ENCODE results near the gene SLAIN1. TPM values are rescaled to one million over a fixed set of nuclear protein-coding genes. Genes with fewer than 3 reads are reported as not detected.
"Not testable (repeated sequence)": the region's sequence is repeated elsewhere in the genome, so short reads cannot be mapped to it uniquely, and the experiment has no call there.

SLAIN1 gene
- total and polyA plus RNA-seq, 2 donors (not counting 1 experiment from before 2014, with no cell fraction given): 12.7 to 29.5 TPM

DNA sequence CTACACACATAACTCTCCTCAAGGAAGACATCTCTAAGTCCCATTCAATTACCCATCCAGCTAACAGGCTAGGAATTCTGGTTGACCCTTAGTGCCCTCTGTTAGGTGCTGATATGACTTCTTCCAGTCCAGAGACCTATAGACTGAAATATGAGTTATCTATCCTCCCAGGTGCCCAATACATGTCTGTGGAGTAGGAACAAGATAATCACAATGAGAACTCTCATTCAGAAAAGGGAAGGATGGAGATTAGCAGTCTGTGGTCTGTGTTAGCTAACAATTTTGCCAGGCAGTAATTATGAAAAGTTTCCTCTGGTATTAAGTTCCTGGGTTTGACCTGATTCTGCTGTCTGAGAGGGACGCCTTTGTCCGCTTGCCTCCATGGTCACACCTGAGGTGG lies 44.2 kb upstream of the SLAIN1 start:
- no peaks in the 10 kb centered on the region for H3K4me1 Mint-ChIP-seq
- no peak overlapping the region for H3K27ac Mint-ChIP-seq
- H3K9ac ChIP-seq (ENCODE audit: low read length): no peak overlapping the region
- POLR2A ChIA-PET: no interaction called here
- H3K36me3 ChIP-seq (replicated peaks in 1 of 2; ENCODE audit: control extremely low read depth in 1 of 2, control insufficient read depth in 1 of 2, extremely low read depth in 1 of 2, insufficient read depth in 2 of 2, low read length in 1 of 2): no peaks in the 10 kb centered on the region
- H3K4me2 ChIP-seq (replicated peaks; ENCODE audit: low read depth, low read length, poor library complexity, severe bottlenecking): no peak overlapping the region
- intact Hi-C loops (cut with micrococcal nuclease): no loop called here
- no peak overlapping the region for H3K4me3 Mint-ChIP-seq
- H3K27me3 ChIP-seq (replicated peaks in 1 of 4; ENCODE audit: control extremely low read depth in 1 of 4, control insufficient read depth in 3 of 4, insufficient read depth in 4 of 4, low read length in 3 of 4): no peaks in the 10 kb centered on the region
- no peaks in the 10 kb centered on the region for H4K20me1 ChIP-seq (ENCODE audit: control insufficient read depth, insufficient read depth, low read length, poor library complexity, severe bottlenecking)
- no peak overlapping the region for H2AFZ ChIP-seq (ENCODE audit: insufficient read depth, low read depth, low read length, poor library complexity, severe bottlenecking)
- CTCF ChIA-PET: no interaction called here
- no peaks in the 10 kb centered on the region for H3K79me2 ChIP-seq (ENCODE audit: control insufficient read depth, insufficient read depth, low read length)
- no peaks in the 10 kb centered on the region for H3K4me1 ChIP-seq (ENCODE audit: control insufficient read depth in 2 of 2, insufficient read depth in 2 of 2, low read length in 2 of 2)
- H3K27me3 Mint-ChIP-seq: peaks cover 23% of the 10 kb centered on the region
- WGBS (ENCODE audit: insufficient coverage): 36% methylated on average over 2 of the region's 2 CpGs
- DNase-seq (no peak), ATAC-seq (ENCODE audit: low read depth) (no peak)
- TF ChIP-seq, protein P1, sequence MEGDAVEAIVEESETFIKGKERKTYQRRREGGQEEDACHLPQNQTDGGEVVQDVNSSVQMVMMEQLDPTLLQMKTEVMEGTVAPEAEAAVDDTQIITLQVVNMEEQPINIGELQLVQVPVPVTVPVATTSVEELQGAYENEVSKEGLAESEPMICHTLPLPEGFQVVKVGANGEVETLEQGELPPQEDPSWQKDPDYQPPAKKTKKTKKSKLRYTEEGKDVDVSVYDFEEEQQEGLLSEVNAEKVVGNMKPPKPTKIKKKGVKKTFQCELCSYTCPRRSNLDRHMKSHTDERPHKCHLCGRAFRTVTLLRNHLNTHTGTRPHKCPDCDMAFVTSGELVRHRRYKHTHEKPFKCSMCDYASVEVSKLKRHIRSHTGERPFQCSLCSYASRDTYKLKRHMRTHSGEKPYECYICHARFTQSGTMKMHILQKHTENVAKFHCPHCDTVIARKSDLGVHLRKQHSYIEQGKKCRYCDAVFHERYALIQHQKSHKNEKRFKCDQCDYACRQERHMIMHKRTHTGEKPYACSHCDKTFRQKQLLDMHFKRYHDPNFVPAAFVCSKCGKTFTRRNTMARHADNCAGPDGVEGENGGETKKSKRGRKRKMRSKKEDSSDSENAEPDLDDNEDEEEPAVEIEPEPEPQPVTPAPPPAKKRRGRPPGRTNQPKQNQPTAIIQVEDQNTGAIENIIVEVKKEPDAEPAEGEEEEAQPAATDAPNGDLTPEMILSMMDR (IDR thresholded peaks at IDR 0.05): no peak
- no peak for TF ChIP-seq EZH2 (IDR thresholded peaks at IDR 0.05; ENCODE audit: borderline replicate concordance, insufficient read depth, low read depth, low read length, poor library complexity, severe bottlenecking)
- H3K9me3 ChIP-seq (ENCODE audit: control extremely low read depth in 1 of 3, control insufficient read depth in 2 of 3, insufficient read depth in 1 of 3, low read length in 2 of 3): peaks cover 0 to 8% (median 1%) of the 10 kb centered on the region in 3 donors
- peaks cover 7% of the 10 kb centered on the region for H3K9me3 Mint-ChIP-seq (ENCODE audit: insufficient read depth)
- no peak overlapping the region for H3K27ac ChIP-seq (ENCODE audit: low read length in 2 of 2)
- no peak overlapping the region for H3K4me3 ChIP-seq (ENCODE audit: control extremely low read depth in 1 of 5, extremely low read depth in 1 of 5, insufficient read depth in 1 of 5, low read depth in 2 of 5, low read length in 4 of 5)

DNA sequence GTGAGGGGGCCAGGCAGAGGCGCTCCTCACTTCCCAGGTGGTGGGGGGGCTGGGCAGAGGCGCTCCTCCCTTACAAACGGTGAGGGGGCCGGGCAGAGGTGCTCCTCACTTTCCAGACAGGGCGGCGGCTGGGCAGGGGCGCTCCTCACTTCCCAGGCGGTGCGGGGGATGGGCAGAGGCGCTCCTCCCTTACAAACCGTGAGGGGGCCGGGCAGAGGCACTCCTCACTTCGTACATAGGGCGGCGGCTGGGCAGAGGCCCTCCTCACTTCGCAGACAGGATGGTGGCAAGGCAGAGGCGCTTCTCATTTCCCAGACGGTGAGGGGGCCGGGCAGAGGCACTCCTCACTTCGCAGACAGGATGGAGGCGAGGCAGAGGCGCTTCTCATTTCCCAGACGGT lies 37.5 kb upstream of the SLAIN1 start:
- H3K27ac Mint-ChIP-seq; intact Hi-C loops (cut with micrococcal nuclease); H3K27me3 ChIP-seq (replicated peaks in 1 of 4; ENCODE audit: control extremely low read depth in 1 of 4, control insufficient read depth in 3 of 4, insufficient read depth in 4 of 4, low read length in 3 of 4); H3K4me1 Mint-ChIP-seq; H3K4me2 ChIP-seq (replicated peaks; ENCODE audit: low read depth, low read length, poor library complexity, severe bottlenecking); H3K4me1 ChIP-seq (ENCODE audit: control insufficient read depth in 2 of 2, insufficient read depth in 2 of 2, low read length in 2 of 2); H3K4me3 Mint-ChIP-seq; H4K20me1 ChIP-seq (ENCODE audit: control insufficient read depth, insufficient read depth, low read length, poor library complexity, severe bottlenecking); H3K9ac ChIP-seq (ENCODE audit: low read length); CTCF ChIA-PET; H3K79me2 ChIP-seq (ENCODE audit: control insufficient read depth, insufficient read depth, low read length); ATAC-seq (ENCODE audit: low read depth); H3K9me3 Mint-ChIP-seq (ENCODE audit: insufficient read depth); DNase-seq; H3K27ac ChIP-seq (ENCODE audit: low read length in 2 of 2); POLR2A ChIA-PET; H3K9me3 ChIP-seq (ENCODE audit: control extremely low read depth in 1 of 3, control insufficient read depth in 2 of 3, insufficient read depth in 1 of 3, low read length in 2 of 3); H2AFZ ChIP-seq (ENCODE audit: insufficient read depth, low read depth, low read length, poor library complexity, severe bottlenecking); H3K27me3 Mint-ChIP-seq; H3K36me3 ChIP-seq (replicated peaks in 1 of 2; ENCODE audit: control extremely low read depth in 1 of 2, control insufficient read depth in 1 of 2, extremely low read depth in 1 of 2, insufficient read depth in 2 of 2, low read length in 1 of 2); H3K4me3 ChIP-seq (ENCODE audit: control extremely low read depth in 1 of 5, extremely low read depth in 1 of 5, insufficient read depth in 1 of 5, low read depth in 2 of 5, low read length in 4 of 5): not testable (repeated sequence)
- 90% methylated on average over 19 of the region's 23 CpGs for WGBS (ENCODE audit: insufficient coverage)
